Caco-2 (cell line): Measurements from ENCODE around the gene HDAC3. TPM values are rescaled to one million over a fixed set of nuclear protein-coding genes. Genes with fewer than 3 reads are reported as not detected.

Source experiments
- BruUV-seq: library from RNA; stranded (reverse); fragments of 400-500 nt; replicated peaks from 2 replicates; lab custom pipeline; 2021; lab: Mats Ljungman, UMichigan
- CTCF ChIA-PET: fragments of 300-600 bp; sonication (Branson Sonifier 250); formaldehyde crosslinking; loops from one replicate; lab custom pipeline; 2022; ENCODE audit warnings: antibody characterized with exemption; lab: Charles Lee
- POLR2A ChIA-PET: fragments of 300-600 bp; sonication (Branson Sonifier 250); formaldehyde crosslinking; loops from one replicate; lab custom pipeline; 2022; ENCODE audit warnings: antibody characterized with exemption; lab: Charles Lee
- DNase-seq, 2 experiments: peaks; one replicate each; pipeline versions ENCODE4 v3.0.0 to v3.0.0-alpha.2; 2020 to 2022
- H3K27me3 ChIP-seq: replicated peaks from 2 replicates; pipeline ENCODE4 v1.6.0; 2011; ENCODE audit warnings: low read length; ENCODE audit not compliant: control insufficient read depth, insufficient read depth
- H3K36me3 ChIP-seq: 2 replicates; pipeline ENCODE4 v1.5.1; 2011; ENCODE audit warnings: low read length; ENCODE audit not compliant: control insufficient read depth, insufficient read depth
- H3K4me1 ChIP-seq: fragments of 250-450 bp; sonication (Bioruptor Pico); 2 replicates; pipeline ENCODE4 v1.5.1; 2020; ENCODE audit warnings: mild to moderate bottlenecking
- H3K4me3 ChIP-seq: 2 replicates; pipeline ENCODE4 v1.5.1; 2011; ENCODE audit warnings: low read depth, mild to moderate bottlenecking, control low read depth, low read length
- H3K9me3 ChIP-seq: fragments of 250-450 bp; sonication (Bioruptor Pico); 2 replicates; pipeline ENCODE4 v1.5.1; 2020; ENCODE audit warnings: mild to moderate bottlenecking, moderate library complexity
- H3K27ac Mint-ChIP-seq: one replicate; pipeline ENCODE4 v1.8.0; 2022; ENCODE audit warnings: mixed read lengths; ENCODE audit not compliant: unreplicated experiment
- H3K27me3 Mint-ChIP-seq: one replicate; pipeline ENCODE4 v1.8.0; 2022; ENCODE audit warnings: mixed read lengths; ENCODE audit not compliant: insufficient read depth, unreplicated experiment
- H3K36me3 Mint-ChIP-seq: one replicate; pipeline ENCODE4 v1.8.0; 2022; ENCODE audit warnings: mild to moderate bottlenecking, mixed read lengths; ENCODE audit not compliant: insufficient read depth, unreplicated experiment
- H3K4me1 Mint-ChIP-seq: one replicate; pipeline ENCODE4 v1.8.0; 2022; ENCODE audit warnings: low read depth, mixed read lengths; ENCODE audit not compliant: unreplicated experiment
- H3K4me3 Mint-ChIP-seq: one replicate; pipeline ENCODE4 v1.8.0; 2022; ENCODE audit warnings: mild to moderate bottlenecking, moderate library complexity, mixed read lengths; ENCODE audit not compliant: unreplicated experiment
- H3K9me3 Mint-ChIP-seq: one replicate; pipeline ENCODE4 v1.8.0; 2022; ENCODE audit warnings: mixed read lengths; ENCODE audit not compliant: unreplicated experiment
- CTCF ChIP-seq, 2 experiments: fragments of 200-600 bp in 1 of 2; IDR thresholded peaks; 1 replicate in 1 of 2; 2 replicates in 1 of 2; pipeline versions ENCODE4 v1.5.1 to v1.8.0; 2011 to 2022; ENCODE audit warnings: antibody characterized with exemption in 1 of 2, control low read depth in 1 of 2, inconsistent platforms in 1 of 2, low read depth in 1 of 2, low read length in 1 of 2, mild to moderate bottlenecking in 1 of 2, moderate library complexity in 1 of 2; ENCODE audit not compliant: insufficient read depth in 1 of 2, severe bottlenecking in 1 of 2, unreplicated experiment in 1 of 2
- intact Hi-C: fragments of 100-400 bp; cut with micrococcal nuclease; formaldehyde crosslinking; loops from one replicate; pipeline ENCODE4 v1.10.0; 2022; ENCODE audit not compliant: unreplicated experiment
- total RNA-seq: library from RNA; stranded (reverse); gene quantifications from 2 replicates; pipeline ENCODE4 v1.2.3, GENCODE V29; 2022

The HDAC3 gene
- total RNA-seq, 1 experiment from 2014 or later: 73.0 TPM

- peak within 1 kb of the TSS; percentile 77 for H3K27ac Mint-ChIP-seq
- ChIA-PET CTCF (interaction anchor here (0.6 to 1.4 kb wide), 9 partner anchors 13 to 306 kb away, joined by 3 to 7 read pairs (median 4); partner anchors contain the start of genes HDAC3 and RELL2), POLR2A (interaction anchor here (0.6 to 1.4 kb wide), 3 partner anchors 14 to 198 kb away, joined by 3 to 19 read pairs (median 4); partner anchors contain the start of genes HDAC3 and RELL2)
- H3K27me3 Mint-ChIP-seq: no peaks in the 10 kb centered on the region
- peaks cover 4% of the 10 kb centered on the region for H3K36me3 Mint-ChIP-seq
- DNase-seq: peak; percentile 90 to 93
- no peaks in the 10 kb centered on the region for H3K27me3 ChIP-seq
- H3K4me1 Mint-ChIP-seq: peaks cover 22% of the 10 kb centered on the region
- H3K9me3 ChIP-seq: no peaks in the 10 kb centered on the region
- intact Hi-C loops: loop anchor here (1.0 kb wide), 2 partner anchors 15 to 33 kb away; partner anchors contain the start of genes DIAPH1, HDAC3 and RELL2
- no TSS peak for BruUV-seq
- H3K36me3 ChIP-seq: peaks cover 2% of the 10 kb centered on the region; the same call in 1 of the 2 replicates
- peak within 1 kb of the TSS; percentile 75 for H3K4me3 ChIP-seq
- peaks cover 5% of the 10 kb centered on the region for H3K4me1 ChIP-seq
- TF ChIP-seq CTCF (IDR thresholded peaks at IDR 0.05; ENCODE audit: insufficient read depth in 1 of 2, low read depth in 1 of 2, low read length in 1 of 2, severe bottlenecking in 1 of 2, unreplicated experiment in 1 of 2): no peak
- no peaks in the 10 kb centered on the region for H3K9me3 Mint-ChIP-seq
- H3K4me3 Mint-ChIP-seq: peak within 1 kb of the TSS; percentile 92
Measured at GRCh38 chr5:141650851-141651727, 14.4 kb upstream of the HDAC3 start, which contains the start of gene FCHSD1. TSS of gene FCHSD1 (minus strand) at chr5:141651418. CDS start at chr5:141651368, 50 bp downstream.

DNA sequence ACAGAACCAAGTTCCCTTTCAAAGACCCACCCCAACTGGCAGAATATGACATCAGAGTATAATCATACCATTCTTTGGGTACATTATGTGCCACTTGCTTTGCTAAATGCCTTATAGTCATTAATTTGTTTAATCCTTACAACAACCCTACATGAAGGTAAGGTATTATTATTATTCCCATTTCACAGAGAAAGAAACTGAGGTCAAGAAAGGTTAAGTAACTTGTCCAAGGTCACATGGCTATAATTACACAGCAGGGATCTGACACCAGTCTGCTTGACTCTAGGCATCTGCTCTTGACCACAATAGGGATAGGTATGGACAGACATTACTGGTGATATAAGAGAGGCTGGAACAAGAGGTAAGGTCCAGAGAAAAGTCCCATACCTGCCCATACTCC lies 13.3 kb upstream of the HDAC3 start:
- ChIA-PET CTCF (interaction anchor here (0.6 kb wide), 1 partner anchor 17 kb away, joined by 6 read pairs; no protein-coding TSS in a partner anchor), POLR2A (interaction anchor here (0.5 kb wide), 1 partner anchor 673 kb away, joined by 9 read pairs; no protein-coding TSS in a partner anchor)
- no peak for DNase-seq
- Histone ChIP-seq H3K27me3 (no peaks in the 10 kb centered on the region), H3K36me3 (0 out of 2 replicates have a peak, but pooled peaks cover 2% of the 10 kb centered on the region), H3K4me1 (peaks cover 5% of the 10 kb centered on the region), H3K9me3 (no peaks in the 10 kb centered on the region), H3K4me3 (no peak overlapping the region)
- Mint-ChIP-seq H3K27me3 (no peaks in the 10 kb centered on the region), H3K9me3 (no peaks in the 10 kb centered on the region), H3K4me1 (peaks cover 22% of the 10 kb centered on the region), H3K27ac (no peak overlapping the region), H3K36me3 (peaks cover 4% of the 10 kb centered on the region), H3K4me3 (peak overlapping the region; percentile 92)
- intact Hi-C loops: no loop called here
- TF ChIP-seq CTCF (IDR thresholded peaks at IDR 0.05; ENCODE audit: insufficient read depth in 1 of 2, low read depth in 1 of 2, low read length in 1 of 2, severe bottlenecking in 1 of 2, unreplicated experiment in 1 of 2): no peak
- TSS peak; percentile 55 for BruUV-seq

DNA sequence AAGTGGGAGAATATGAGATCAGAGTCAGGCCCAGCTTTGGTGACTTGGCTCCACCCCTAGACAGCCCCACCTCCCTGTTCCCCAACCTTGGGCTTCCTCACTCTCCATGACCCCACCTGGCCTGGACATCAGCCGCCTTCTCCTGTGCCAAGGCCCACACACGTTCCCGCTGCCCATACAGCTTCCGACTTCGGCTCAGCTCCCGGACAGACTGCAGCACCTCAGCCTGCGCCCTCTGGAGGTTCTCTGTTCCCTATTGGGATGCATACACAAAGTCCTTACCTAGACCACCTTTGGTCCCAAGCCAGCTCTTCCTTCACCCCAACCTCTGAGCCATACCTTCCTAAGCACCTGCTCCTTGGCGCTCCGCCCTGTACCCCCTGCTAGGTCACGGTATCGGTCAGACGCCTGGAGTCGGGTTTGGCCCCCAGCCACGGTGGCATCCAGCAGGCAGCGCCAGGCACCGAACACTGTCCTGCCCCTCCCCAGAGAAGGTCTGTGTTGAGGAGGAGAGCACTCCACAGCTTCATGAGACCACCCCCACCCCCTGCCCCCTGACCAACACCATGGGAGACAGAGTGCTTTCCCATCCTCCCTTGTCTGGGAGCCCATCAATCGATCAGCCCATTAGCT lies 12.5 kb upstream of the HDAC3 start:
- H3K4me1 ChIP-seq: peaks cover 5% of the 10 kb centered on the region
- no peak overlapping the region for H3K4me3 Mint-ChIP-seq
- BruUV-seq: no TSS peak
- ChIA-PET POLR2A (no interaction called here), CTCF (interaction anchor here (0.6 kb wide), 1 partner anchor 16 kb away, joined by 6 read pairs; no protein-coding TSS in a partner anchor)
- intact Hi-C loops: no loop called here
- DNase-seq: no peak
- H3K36me3 ChIP-seq: 0 out of 2 replicates have a peak, but pooled peaks cover 2% of the 10 kb centered on the region
- peaks cover 22% of the 10 kb centered on the region for H3K4me1 Mint-ChIP-seq
- no peaks in the 10 kb centered on the region for H3K27me3 Mint-ChIP-seq
- H3K9me3 Mint-ChIP-seq: no peaks in the 10 kb centered on the region
- TF ChIP-seq CTCF (IDR thresholded peaks at IDR 0.05; ENCODE audit: insufficient read depth in 1 of 2, low read depth in 1 of 2, low read length in 1 of 2, severe bottlenecking in 1 of 2, unreplicated experiment in 1 of 2): no peak
- H3K36me3 Mint-ChIP-seq: peaks cover 4% of the 10 kb centered on the region
- no peak overlapping the region for H3K4me3 ChIP-seq
- H3K9me3 ChIP-seq: no peaks in the 10 kb centered on the region
- H3K27me3 ChIP-seq: no peaks in the 10 kb centered on the region
- H3K27ac Mint-ChIP-seq: no peak overlapping the region
